Uterus (tissue), 2 donors: ENCODE measurements around the gene PRUNE2.
"Not testable (repeated sequence)": the region's sequence is repeated elsewhere in the genome, so short reads cannot be mapped to it uniquely, and the experiment has no call there.

Source experiments
- CTCF ChIP-seq, 4 experiments: fragments of 200-600 bp in 2 of 4; fragments of 450-650 bp in 2 of 4; sonication (generic) in 2 of 4; IDR thresholded peaks; one replicate each; pipeline ENCODE4 v1.5.1; 2016 to 2019; ENCODE audit warnings: antibody characterized with exemption in 4 of 4, mild to moderate bottlenecking in 2 of 4, moderate library complexity in 1 of 4
- POLR2A ChIP-seq, 2 donors: fragments of 450-650 bp; IDR thresholded peaks; one replicate each; pipeline ENCODE4 v1.6.1; 2016; ENCODE audit warnings: antibody characterized with exemption in 2 of 2, mild to moderate bottlenecking in 1 of 2, moderate library complexity in 1 of 2

GRCh38 chr9:76593961-76594735 lies 311.8 kb downstream of the PRUNE2 start:
- TF ChIP-seq POLR2A, CTCF (IDR thresholded peaks at IDR 0.05): not testable (repeated sequence)
